ENCODE data around the gene PLSCR4. TPM values are rescaled to one million over a fixed set of nuclear protein-coding genes. Genes with fewer than 3 reads are reported as not detected.
A peak's percentile ranks its signal among the peaks of the same experiment; 100 is the strongest.

The PLSCR4 gene
- total RNA-seq, 1 donor from 2014 or later, result 1.0 TPM

DNA sequence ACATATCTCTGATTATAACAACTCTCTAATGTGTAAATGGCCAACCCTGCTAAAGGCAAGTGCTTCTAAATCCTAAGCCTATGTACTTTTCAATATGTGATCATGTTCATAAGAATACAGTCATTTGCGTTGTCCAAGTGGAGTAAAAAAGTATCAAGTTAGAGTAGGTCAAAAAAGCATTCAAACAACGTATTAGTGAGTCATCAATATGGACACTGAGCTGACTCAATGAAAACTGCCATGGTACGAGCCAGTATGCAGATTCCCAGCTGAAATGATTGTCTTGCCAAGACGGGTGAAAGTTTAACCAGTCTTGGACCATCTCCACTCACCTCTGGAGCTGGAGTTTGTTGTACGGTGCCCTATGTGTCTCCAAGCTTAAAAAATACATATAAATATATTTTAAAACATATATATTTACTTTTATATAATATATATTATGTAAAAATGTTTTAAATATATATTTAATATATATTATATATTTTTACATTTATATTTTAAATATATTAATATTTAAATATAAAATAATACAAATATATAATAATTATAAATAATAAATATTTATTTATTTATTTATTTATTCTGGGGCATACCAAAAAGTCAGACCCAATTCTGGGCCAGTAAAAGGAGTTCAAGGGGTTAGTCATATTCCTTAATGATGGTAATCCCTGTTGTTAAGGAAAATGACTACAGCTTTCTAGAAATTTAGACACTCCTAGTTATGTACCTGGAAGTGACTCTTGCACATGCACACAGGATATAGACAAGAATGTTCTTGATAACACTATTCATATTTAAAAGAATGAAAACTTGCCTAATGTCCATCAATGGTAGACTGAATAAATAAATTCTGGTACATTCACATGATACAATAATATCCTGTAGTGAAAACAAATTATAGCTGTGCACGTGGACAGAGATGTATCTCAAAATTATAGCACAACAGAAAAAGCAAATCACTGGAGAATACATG, 27.2 kb downstream of the PLSCR4 start:
- no peaks in the 10 kb centered on the region for H3K36me3 Mint-ChIP-seq (ENCODE audit: low read depth)
- H3K9me3 Mint-ChIP-seq, result no peaks in the 10 kb centered on the region
- TF ChIP-seq, protein P1, sequence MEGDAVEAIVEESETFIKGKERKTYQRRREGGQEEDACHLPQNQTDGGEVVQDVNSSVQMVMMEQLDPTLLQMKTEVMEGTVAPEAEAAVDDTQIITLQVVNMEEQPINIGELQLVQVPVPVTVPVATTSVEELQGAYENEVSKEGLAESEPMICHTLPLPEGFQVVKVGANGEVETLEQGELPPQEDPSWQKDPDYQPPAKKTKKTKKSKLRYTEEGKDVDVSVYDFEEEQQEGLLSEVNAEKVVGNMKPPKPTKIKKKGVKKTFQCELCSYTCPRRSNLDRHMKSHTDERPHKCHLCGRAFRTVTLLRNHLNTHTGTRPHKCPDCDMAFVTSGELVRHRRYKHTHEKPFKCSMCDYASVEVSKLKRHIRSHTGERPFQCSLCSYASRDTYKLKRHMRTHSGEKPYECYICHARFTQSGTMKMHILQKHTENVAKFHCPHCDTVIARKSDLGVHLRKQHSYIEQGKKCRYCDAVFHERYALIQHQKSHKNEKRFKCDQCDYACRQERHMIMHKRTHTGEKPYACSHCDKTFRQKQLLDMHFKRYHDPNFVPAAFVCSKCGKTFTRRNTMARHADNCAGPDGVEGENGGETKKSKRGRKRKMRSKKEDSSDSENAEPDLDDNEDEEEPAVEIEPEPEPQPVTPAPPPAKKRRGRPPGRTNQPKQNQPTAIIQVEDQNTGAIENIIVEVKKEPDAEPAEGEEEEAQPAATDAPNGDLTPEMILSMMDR (conservative IDR thresholded peaks at IDR 0.05), result no peak
- DNase-seq (ENCODE audit: low read depth, low spot score), result no peak
- H3K27me3 Mint-ChIP-seq (ENCODE audit: low read depth), result no peaks in the 10 kb centered on the region
- H3K4me1 Mint-ChIP-seq, result peaks cover 5% of the 10 kb centered on the region
- no peak overlapping the region for H3K27ac Mint-ChIP-seq (ENCODE audit: unreplicated experiment)
- no peak overlapping the region for H3K4me3 Mint-ChIP-seq

DNA sequence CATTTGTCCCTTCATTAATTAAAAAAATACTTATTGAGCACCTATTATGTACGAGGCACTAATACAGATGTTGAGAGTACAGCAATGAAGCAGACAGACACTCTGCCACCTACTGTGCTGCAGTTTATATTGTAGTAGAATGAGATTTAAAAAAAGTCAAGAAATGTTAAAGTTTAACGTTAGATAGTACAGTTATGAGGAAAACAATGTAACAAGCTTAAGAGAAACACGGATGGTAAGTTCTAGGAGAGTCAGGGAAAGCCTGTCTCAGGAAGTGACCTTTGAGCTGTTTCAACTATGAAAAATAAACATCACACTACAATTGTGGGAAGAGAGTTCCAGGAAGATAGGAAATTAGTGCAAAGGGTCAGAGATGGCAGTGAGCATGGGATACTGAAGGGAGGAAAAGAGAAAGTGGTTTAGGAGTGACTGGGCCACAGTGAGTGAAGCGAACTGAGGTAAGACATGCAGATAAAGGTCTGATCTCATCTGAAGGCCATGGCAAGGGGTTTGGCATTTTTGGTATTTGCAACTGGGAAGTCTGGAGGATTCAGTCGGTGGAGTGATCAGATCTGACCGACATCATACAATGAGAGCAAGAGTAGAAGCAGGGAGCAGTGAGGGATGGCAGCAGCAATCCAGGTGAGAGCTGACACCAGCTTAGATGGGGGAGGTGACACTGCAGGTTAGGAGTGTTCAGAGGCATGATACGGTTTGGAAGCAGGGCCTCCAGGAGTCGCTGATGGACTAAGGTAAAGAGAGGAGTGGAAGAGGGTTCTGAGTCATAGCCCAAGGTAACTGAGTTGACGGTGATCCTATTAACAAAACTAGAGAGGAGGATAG, 28.5 kb downstream of the PLSCR4 start:
- H3K27me3 Mint-ChIP-seq (ENCODE audit: low read depth), result no peaks in the 10 kb centered on the region
- peaks cover 5% of the 10 kb centered on the region for H3K4me1 Mint-ChIP-seq
- no peak overlapping the region for H3K4me3 Mint-ChIP-seq
- TF ChIP-seq, protein P1 (conservative IDR thresholded peaks at IDR 0.05), result no peak
- no peaks in the 10 kb centered on the region for H3K36me3 Mint-ChIP-seq (ENCODE audit: low read depth)
- no peaks in the 10 kb centered on the region for H3K9me3 Mint-ChIP-seq
- DNase-seq (ENCODE audit: low read depth, low spot score), result no peak
- H3K27ac Mint-ChIP-seq (ENCODE audit: unreplicated experiment), result no peak overlapping the region

DNA sequence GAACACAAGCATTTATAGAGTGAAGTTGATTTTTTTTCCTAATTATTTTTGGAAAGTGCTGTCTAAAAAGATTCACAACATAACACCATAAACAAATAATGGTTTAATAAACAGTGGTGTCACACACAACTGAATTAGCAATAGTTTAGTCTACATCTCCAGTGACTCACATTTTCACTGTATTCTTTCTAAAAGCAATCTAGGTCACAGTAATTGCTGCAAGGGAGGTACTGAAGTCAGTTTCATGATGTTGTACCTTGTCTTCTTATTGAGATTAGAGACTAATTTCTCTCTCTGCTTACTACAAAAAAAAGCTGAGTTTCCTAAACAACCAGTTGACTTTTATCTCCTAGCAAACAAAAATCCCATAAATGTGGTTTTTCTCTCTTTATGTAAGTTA, 29.6 kb downstream of the PLSCR4 start:
- Mint-ChIP-seq H3K9me3 (no peaks in the 10 kb centered on the region), H3K4me1 (peaks cover 5% of the 10 kb centered on the region), H3K27me3 (ENCODE audit: low read depth) (no peaks in the 10 kb centered on the region), H3K36me3 (ENCODE audit: low read depth) (no peaks in the 10 kb centered on the region), H3K4me3 (no peak overlapping the region), H3K27ac (ENCODE audit: unreplicated experiment) (no peak overlapping the region)
- no peak for DNase-seq (ENCODE audit: low read depth, low spot score)
- TF ChIP-seq, protein P1 (conservative IDR thresholded peaks at IDR 0.05), result no peak

DNA sequence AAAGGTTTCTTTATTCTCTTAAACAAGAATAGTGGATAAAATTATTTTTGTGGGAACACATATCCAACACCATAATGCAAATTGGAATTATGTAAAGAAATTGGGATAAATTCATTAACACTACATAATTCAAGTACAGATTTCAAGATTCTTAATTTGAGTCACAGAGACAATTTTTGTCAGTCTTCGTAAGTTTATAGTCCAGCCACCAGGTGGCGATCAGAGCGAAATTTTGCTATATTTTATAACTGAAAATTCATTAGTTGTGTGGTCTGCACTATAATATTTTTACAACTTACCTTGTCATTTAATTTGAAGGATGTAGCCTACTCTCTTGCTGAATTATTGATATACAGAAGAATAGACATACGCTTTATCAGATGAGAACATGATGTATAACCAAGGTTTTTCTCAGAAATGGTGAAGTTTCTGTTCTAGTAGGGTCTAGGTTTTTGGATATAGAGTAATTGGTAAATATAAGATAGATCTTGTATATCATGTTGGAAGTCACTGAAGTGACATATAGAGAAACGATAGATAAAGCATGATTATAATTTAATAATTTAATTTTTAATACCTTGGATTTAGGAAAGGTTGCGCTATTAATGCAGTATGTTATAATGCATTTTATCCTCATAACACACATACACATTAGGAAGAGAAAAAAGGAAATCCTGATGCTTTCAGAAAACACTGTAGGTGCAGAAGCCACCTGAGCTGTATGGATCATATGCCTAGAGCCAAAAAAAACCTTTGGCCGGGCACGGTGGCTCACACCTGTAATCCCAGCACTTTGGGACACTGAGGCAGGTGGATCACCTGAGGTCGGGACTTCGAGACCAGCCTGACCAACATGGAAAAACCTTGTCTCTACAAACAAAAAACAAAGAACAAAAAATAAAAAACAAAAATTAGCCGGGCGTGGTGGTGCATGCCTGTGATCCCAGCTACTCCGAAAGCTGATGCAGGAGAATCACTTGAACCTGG, 31.7 kb downstream of the PLSCR4 start:
- H3K4me3 Mint-ChIP-seq, result no peak overlapping the region

More for the DNA sequence above, 31.7 kb downstream of the PLSCR4 start:
- DNase-seq (ENCODE audit: low read depth, low spot score), result peak; percentile 23
- no peak overlapping the region for H3K27ac Mint-ChIP-seq (ENCODE audit: unreplicated experiment)
- H3K36me3 Mint-ChIP-seq (ENCODE audit: low read depth), result no peaks in the 10 kb centered on the region
- TF ChIP-seq, protein P1 (conservative IDR thresholded peaks at IDR 0.05), result peak; percentile 92
- no peaks in the 10 kb centered on the region for H3K27me3 Mint-ChIP-seq (ENCODE audit: low read depth)
- peaks cover 5% of the 10 kb centered on the region for H3K4me1 Mint-ChIP-seq
- H3K9me3 Mint-ChIP-seq, result no peaks in the 10 kb centered on the region

All from neural crest cell (in vitro differentiated cells).